SJCRH30 (cell line): Measurements from ENCODE around the gene HAP1. TPM values are rescaled to one million over a fixed set of nuclear protein-coding genes. Genes with fewer than 3 reads are reported as not detected.
"Not testable (repeated sequence)": the region's sequence is repeated elsewhere in the genome, so short reads cannot be mapped to it uniquely, and the experiment has no call there.

Experiments
- DNase-seq, 2 experiments: peaks; one replicate each; pipeline ENCODE4 v3.0.0-alpha.2; 2015 to 2020
- H3K27ac ChIP-seq: fragments of 250-450 bp; sonication (Bioruptor Pico); 2 replicates; pipeline ENCODE4 v1.5.1; 2020; ENCODE audit warnings: mild to moderate bottlenecking, moderate library complexity
- H3K27me3 ChIP-seq: fragments of 250-450 bp; sonication (Bioruptor Pico); 2 replicates; pipeline ENCODE4 v1.5.1; 2020; ENCODE audit warnings: mild to moderate bottlenecking, moderate library complexity
- H3K36me3 ChIP-seq: fragments of 250-450 bp; sonication (Bioruptor Pico); 2 replicates; pipeline ENCODE4 v1.5.1; 2020; ENCODE audit warnings: mild to moderate bottlenecking, moderate library complexity
- H3K4me1 ChIP-seq: fragments of 250-450 bp; sonication (Bioruptor Pico); 2 replicates; pipeline ENCODE4 v1.5.1; 2020; ENCODE audit warnings: mild to moderate bottlenecking, moderate library complexity
- H3K4me3 ChIP-seq: fragments of 250-450 bp; sonication (Bioruptor Pico); 2 replicates; pipeline ENCODE4 v1.5.1; 2020; ENCODE audit warnings: mild to moderate bottlenecking, moderate library complexity
- H3K9me3 ChIP-seq: fragments of 250-450 bp; sonication (Bioruptor Pico); replicated peaks from 2 replicates; pipeline ENCODE4 v1.5.1; 2020; ENCODE audit warnings: mild to moderate bottlenecking, moderate library complexity
- total RNA-seq: library from RNA; depleted of rRNA; stranded (reverse); fragments of >200 nt; shearing (Covaris generic); gene quantifications from 2 replicates; pipeline ENCODE4 v1.2.3, GENCODE V29; 2014

Gene HAP1
- total RNA-seq, 1 experiment from 2014 or later = 0.10 TPM

- H3K4me3 ChIP-seq = no peak overlapping the region
Measured at GRCh38 chr17:41722231-41722630, 12.2 kb downstream of the HAP1 start.

GRCh38 chr17:41718287-41718645 is 16.2 kb downstream of the HAP1 start:
- H3K27ac ChIP-seq = no peak overlapping the region
- H3K4me1 ChIP-seq = no peaks in the 10 kb centered on the region
- no peaks in the 10 kb centered on the region for H3K9me3 ChIP-seq
- no peak overlapping the region for H3K4me3 ChIP-seq
- H3K27me3 ChIP-seq = no peaks in the 10 kb centered on the region
- no peak for DNase-seq
- H3K36me3 ChIP-seq = no peaks in the 10 kb centered on the region

More at GRCh38 chr17:41722231-41722630, 12.2 kb downstream of the HAP1 start:
- H3K4me1 ChIP-seq = peaks cover 3% of the 10 kb centered on the region; the same call in 1 of the 2 replicates
- no peak for DNase-seq
- H3K36me3 ChIP-seq = no peaks in the 10 kb centered on the region
- no peaks in the 10 kb centered on the region for H3K27me3 ChIP-seq
- H3K9me3 ChIP-seq = no peaks in the 10 kb centered on the region
- no peak overlapping the region for H3K27ac ChIP-seq

- Histone ChIP-seq H3K27ac (no peak overlapping the region), H3K4me1 (no peaks in the 10 kb centered on the region), H3K36me3 (no peaks in the 10 kb centered on the region), H3K4me3 (no peak overlapping the region), H3K27me3 (no peaks in the 10 kb centered on the region), H3K9me3 (no peaks in the 10 kb centered on the region)
- DNase-seq = no peak
Measured at GRCh38 chr17:41717408-41718286, 16.8 kb downstream of the HAP1 start.

- no peak within 1 kb of the TSS for H3K27ac ChIP-seq
- H3K4me3 ChIP-seq = no peak within 1 kb of the TSS
- no peaks in the 10 kb centered on the region for H3K9me3 ChIP-seq
- H3K4me1 ChIP-seq = no peaks in the 10 kb centered on the region
- no peaks in the 10 kb centered on the region; the same call in 1 of the 2 replicates for H3K27me3 ChIP-seq
- no peak for DNase-seq
- H3K36me3 ChIP-seq = no peaks in the 10 kb centered on the region
Measured at GRCh38 chr17:41711669-41712400, 22.6 kb downstream of the HAP1 start, which contains the start of gene GAST. TSS of gene GAST (plus strand) at chr17:41712331. CDS start at chr17:41715437, 3,106 bp downstream.

GRCh38 chr17:41710472-41711090 is 23.9 kb downstream of the HAP1 start:
- Histone ChIP-seq H3K27me3 (no peaks in the 10 kb centered on the region; the same call in 1 of the 2 replicates), H3K36me3 (no peaks in the 10 kb centered on the region), H3K4me3 (no peak overlapping the region), H3K27ac (no peak overlapping the region), H3K4me1 (peaks cover 4% of the 10 kb centered on the region), H3K9me3 (no peaks in the 10 kb centered on the region)
- no peak for DNase-seq

GRCh38 chr17:41707803-41708669 is 26.4 kb downstream of the HAP1 start:
- Histone ChIP-seq H3K4me1 (peaks cover 11% of the 10 kb centered on the region), H3K36me3 (no peaks in the 10 kb centered on the region), H3K4me3 (no peak overlapping the region), H3K9me3 (no peaks in the 10 kb centered on the region), H3K27ac (no peak overlapping the region), H3K27me3 (no peaks in the 10 kb centered on the region; the same call in 1 of the 2 replicates)
- no peak for DNase-seq

GRCh38 chr17:41705271-41705991 is 29.0 kb downstream of the HAP1 start:
- Histone ChIP-seq H3K9me3 (no peaks in the 10 kb centered on the region), H3K4me3 (0 out of 2 replicates have a peak overlapping the region, but pooled peaks have one; percentile 1), H3K4me1 (peaks cover 11% of the 10 kb centered on the region), H3K27me3 (no peaks in the 10 kb centered on the region; the same call in 1 of the 2 replicates), H3K27ac (no peak overlapping the region), H3K36me3 (no peaks in the 10 kb centered on the region)
- DNase-seq = peak in 1 of 2 experiments; percentile 37

GRCh38 chr17:41702712-41703111 is 31.7 kb downstream of the HAP1 start:
- Histone ChIP-seq H3K4me1 (peaks cover 11% of the 10 kb centered on the region), H3K27me3 (no peaks in the 10 kb centered on the region; the same call in 1 of the 2 replicates), H3K36me3 (no peaks in the 10 kb centered on the region), H3K9me3 (no peaks in the 10 kb centered on the region), H3K27ac (no peak overlapping the region), H3K4me3 (no peak overlapping the region)
- no peak for DNase-seq

- H3K4me3 ChIP-seq, H3K27me3 ChIP-seq, DNase-seq: not testable (repeated sequence)
Measured at GRCh38 chr17:41700843-41701242, 33.6 kb downstream of the HAP1 start.

GRCh38 chr17:41697122-41697962 is 37.1 kb downstream of the HAP1 start:
- no peaks in the 10 kb centered on the region for H3K27me3 ChIP-seq
- no peak overlapping the region for H3K27ac ChIP-seq
- H3K9me3 ChIP-seq = no peaks in the 10 kb centered on the region
- peaks cover 9% of the 10 kb centered on the region for H3K36me3 ChIP-seq
- DNase-seq = peak; percentile 38 to 62
- no peak overlapping the region for H3K4me3 ChIP-seq
- no peaks in the 10 kb centered on the region for H3K4me1 ChIP-seq

More at GRCh38 chr17:41700843-41701242, 33.6 kb downstream of the HAP1 start:
- H3K27ac ChIP-seq, H3K36me3 ChIP-seq, H3K9me3 ChIP-seq, H3K4me1 ChIP-seq: not testable (repeated sequence)

GRCh38 chr17:41695954-41696757 is 38.3 kb downstream of the HAP1 start:
- H3K36me3 ChIP-seq = peaks cover 20% of the 10 kb centered on the region
- peak; percentile 75 to 91 for DNase-seq
- H3K27me3 ChIP-seq = no peaks in the 10 kb centered on the region
- no peaks in the 10 kb centered on the region for H3K4me1 ChIP-seq
- H3K9me3 ChIP-seq = no peaks in the 10 kb centered on the region
- no peak overlapping the region for H3K27ac ChIP-seq
- H3K4me3 ChIP-seq = no peak overlapping the region

GRCh38 chr17:41695134-41695661 is 39.2 kb downstream of the HAP1 start:
- no peak for DNase-seq
- no peaks in the 10 kb centered on the region for H3K9me3 ChIP-seq
- no peak overlapping the region for H3K27ac ChIP-seq
- H3K27me3 ChIP-seq = no peaks in the 10 kb centered on the region
- peaks cover 30% of the 10 kb centered on the region for H3K36me3 ChIP-seq
- H3K4me3 ChIP-seq = no peak overlapping the region
- H3K4me1 ChIP-seq = 0 out of 2 replicates have a peak, but pooled peaks cover 4% of the 10 kb centered on the region
